Fibroblast of skin of left biceps (primary cell): ENCODE results near the gene LRRC57.
A peak's percentile ranks its signal among the peaks of the same experiment; 100 is the strongest.

Experiments
- DNase-seq, 2 experiments: peaks; one replicate each; pipeline ENCODE4 v3.0.0-alpha.2; 2013; ENCODE audit warnings: low read depth in 2 of 2

Gene LRRC57

DNA sequence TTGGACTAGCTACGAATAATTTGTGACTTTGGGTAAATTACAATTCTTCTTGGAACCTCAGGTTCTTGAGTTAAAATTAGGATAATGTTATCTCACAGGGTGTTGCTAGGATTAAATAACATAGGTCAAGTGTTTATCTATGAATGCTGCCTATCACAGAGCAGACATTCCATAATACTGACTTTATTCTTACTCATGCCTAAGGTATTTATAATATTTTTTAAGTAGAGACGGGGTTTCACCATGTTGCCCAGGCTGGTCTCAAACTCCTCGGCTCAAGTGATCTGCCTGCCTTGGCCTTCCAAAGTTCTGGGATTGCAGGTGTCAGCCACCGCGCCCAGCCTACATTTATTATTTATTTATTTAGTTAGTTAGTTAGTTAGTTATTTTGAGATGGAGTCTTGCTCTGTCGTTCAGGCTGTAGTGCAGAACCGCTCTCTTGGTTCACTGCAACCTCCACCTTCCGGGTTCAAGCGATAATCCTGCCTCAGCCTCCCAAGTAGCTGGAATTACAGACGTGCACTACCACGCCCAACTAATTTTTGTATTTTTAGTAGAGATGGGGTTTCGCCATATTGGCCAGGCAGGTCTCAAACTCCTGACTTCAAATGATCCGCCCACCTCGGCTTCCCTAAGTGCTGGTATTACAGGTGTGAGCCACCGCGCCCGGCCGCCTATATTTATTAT is 56.9 kb downstream of the LRRC57 start:
- no peak for DNase-seq

DNA sequence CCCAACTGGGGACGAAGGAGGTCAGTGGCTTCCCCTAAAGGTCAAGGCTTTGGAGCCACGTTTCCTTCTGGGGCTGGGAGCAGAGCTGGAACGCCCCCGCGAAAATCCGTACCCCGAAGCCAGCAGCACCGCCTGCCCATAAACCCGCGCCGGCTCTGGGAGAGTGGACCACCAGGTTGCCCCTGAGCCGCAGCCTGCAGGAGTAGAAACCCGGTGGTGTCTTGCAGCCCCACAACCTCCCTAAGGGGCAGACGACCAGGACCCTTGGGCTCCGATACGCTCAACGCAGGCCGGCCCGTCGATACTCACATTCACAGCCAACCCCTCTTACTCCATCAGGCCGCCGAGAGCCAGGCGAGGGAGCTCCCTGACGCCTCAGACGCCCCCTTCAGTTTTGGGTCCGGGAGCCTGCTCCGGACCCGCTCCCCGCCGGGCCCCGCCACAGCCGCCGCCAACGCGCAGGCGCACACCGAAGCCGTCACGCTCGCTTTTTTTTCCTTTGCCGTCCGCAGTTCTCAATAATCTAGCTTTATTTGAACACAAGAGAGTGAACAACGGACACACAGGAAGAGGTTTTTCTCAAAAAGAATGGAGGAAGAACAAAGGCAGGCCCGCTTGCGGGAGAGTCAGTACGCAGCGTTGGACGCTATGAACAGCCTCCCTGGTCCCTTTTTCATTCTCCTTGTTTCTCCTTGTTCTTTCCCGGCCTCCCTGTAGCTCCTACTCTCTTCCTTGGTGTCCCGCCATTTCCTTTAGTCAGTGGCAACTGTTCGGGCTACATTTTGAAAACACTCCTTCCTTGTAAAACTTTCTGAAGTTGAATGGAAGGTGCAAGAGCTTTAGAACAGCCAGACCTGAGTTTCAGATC is 57.7 kb downstream of the LRRC57 start, which contains the start of gene ZNF106:
TSS of gene ZNF106 (minus strand) at position 471 of the 868 bp plus-strand sequence. CDS start 18,852 bp downstream, outside the sequence.
- DNase-seq, result peak; percentile 85 to 86

DNA sequence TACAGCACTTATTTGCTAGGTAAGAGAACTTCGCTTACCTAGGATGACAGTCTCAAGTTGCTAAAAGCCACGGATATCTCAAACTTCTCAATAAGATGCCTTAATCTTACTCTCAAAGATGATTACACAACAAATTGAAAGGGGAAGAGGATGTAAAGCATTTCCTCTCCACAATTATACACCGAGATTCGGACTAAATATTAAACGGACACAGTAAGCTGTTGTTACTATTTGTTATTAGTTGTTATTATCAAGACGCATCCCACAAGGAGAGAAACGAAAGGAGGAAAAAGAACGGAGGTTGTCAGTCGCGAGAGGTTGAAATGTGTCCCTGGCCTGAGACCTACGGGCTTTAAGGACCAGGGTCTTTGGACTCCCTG is 58.3 kb downstream of the LRRC57 start:
- no peak for DNase-seq
